ENCODE results near the gene IGLON5. TPM values are rescaled to one million over a fixed set of nuclear protein-coding genes. Genes with fewer than 3 reads are reported as not detected.

Gene IGLON5
- polyA plus RNA-seq, 1 donor: 0.08 TPM

DNA sequence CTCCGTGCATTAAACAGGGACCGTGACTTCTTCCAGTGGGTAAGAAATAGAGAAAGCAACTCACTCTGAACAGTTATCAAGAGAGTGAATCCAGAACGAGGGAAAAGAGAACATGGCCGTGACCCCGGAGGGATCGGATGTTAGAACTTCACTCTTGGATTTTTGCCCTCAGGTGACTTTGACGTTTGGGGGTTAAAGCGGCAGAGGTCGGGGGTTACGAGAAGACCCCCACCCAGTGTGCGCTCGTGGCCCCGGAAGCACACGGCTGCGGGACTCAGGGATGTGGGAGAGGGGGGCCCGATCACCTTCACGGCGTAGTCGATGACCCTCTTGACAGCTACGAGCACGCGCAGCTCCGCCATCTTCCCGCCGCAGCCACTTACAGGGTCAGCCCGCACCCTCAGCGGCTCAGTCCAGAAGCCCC is 54.5 kb downstream of the IGLON5 start, which contains the start of gene ETFB:
ETFB (minus strand) TSS at position 424 of the 424 bp plus-strand sequence; CDS start at position 362, 62 bp downstream.
- no peak for DNase-seq

DNA sequence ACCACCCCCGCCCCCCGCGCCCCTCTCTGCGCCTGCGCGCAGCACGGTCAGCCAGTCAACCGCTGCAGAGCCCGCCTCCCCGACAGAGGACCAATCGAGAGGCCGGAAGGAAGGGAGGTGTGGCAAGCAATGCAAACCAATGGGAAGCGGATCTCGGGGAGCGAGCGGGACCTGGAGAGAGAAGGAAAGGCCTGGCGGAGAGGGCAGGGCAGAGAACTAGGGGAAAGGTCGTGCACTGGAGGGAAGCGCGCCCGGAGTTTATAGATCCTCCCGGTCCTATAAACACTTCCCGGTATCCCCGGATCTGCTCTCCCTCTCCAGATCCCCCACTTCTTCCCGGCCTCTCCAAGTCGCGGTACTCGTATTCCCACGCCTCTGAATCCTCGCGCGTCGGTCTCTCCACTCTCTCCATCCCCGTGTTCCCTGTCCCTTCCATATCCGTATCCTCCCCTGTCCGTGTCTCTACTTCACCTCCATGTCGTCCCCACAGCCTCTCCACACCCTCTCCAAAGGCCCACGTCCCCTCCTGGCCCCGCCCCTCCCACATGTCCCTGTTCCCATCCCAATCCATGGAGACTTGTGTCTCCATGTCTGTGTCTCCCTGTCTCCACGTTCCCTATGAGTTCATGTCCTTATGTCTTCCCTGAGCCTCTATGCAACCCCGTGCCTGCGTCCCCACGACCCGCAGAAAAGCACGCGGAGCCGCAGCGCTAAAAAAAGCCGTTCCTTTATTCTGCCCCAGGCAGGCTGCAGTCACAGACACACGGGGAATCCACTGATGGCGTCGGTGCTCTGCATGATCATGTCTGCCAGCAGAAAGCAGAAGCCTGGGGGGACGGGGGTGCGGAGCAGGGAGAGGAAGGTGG is 55.2 kb downstream of the IGLON5 start:
- peak; percentile 97 for DNase-seq

DNA sequence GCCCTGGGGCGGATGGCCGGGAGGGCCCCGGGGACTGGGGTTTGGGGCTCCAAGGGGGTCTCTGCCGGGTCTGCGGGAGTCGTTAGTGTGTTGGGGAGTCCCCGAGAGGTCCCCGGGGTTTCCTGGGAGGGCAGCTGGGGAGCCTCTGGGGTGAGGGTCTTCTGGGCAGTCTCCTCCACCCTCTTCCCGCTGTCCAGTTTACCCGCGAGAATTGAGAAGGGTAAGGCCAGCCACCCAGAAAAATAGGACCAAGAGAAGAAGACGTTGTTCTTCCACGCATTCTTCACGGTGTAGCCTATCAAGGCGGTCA is 55.8 kb downstream of the IGLON5 start:
- no peak for DNase-seq

DNA sequence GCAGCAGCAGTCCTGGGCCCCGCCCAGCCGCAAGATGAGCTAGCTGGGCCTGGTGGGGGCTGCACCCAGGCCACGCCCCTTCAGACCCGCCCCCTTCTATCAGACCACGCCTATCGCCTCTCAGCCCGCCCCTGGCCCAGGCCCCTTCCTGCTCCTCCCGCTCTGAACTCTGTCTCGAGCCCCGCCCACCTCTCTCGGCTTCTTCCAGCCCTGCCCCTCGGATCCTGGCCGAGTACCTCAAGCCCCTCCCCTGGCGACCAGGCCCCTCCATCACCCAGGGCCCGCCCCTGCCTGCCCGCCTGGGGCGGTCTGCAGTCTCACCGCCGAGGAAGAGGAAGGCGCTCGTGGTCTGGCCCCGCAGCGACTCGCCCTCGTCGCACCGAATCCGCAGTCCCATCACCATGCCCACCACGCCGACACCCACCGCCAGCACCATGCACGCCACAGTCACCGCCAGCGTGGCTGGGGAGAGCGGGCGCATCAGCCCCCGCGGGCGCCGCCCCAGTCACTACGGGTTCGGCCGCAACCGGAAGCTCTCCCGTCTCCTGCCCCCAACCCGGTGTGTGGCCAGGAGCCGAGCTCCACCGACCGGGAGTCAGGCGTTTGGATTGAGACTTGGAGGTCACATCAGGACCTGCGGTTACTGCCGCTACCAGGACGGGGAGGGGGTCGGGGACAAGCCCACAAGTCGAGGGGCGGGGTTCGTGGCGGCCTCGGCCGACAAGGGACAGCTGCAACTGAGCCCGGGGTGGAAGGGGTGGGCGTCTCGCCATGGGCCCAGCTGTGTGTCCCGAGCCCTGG is 56.3 kb downstream of the IGLON5 start:
- DNase-seq: peak; percentile 98

DNA sequence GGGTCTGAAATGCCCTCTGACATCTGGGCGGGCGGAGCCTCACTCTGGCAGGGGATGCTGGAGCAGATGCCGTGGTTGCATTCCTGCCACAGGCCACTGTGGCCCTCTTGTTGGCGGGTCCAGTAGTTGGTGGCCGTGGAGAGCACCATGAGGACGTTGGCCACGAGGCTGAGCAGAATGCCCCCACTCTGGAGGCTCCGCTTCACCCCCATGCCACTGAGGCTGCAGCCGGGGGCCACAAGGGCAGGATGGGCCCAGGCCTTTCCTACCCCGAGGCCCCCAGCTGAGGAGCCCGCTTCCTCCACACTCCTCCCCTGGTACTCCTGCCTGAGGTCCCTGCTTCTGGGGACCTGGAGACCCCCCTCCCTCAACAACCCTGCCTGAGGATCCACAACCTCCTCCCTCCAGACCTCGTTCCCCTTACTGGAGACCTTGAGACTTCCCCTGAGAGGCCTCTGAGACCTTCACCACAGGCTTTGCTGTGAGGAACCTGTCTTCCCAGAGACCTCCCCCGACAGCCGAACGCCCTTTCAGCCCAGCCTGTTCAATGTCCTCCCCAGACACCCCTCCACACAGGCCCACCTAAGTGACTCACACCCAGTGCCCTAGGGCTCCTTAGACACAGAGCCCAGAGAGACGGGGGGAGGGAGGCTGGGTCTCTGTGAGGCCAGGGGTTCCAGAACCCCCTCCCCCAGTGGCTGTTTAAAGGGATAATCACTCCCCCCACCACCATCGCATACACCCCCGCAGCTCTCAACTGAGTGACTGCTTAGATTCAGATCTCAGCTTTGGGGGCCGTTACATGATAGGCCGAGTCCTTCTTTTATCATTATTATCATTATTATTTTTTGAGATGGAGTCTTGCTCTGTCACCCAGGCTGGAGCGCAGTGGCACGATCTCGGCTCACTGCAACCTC is 57.2 kb downstream of the IGLON5 start, which contains the start of gene CLDND2:
CLDND2 (minus strand) TSS at position 638 of the 917 bp plus-strand sequence; CDS start at position 212, 426 bp downstream.
- DNase-seq: peak; percentile 19

DNA sequence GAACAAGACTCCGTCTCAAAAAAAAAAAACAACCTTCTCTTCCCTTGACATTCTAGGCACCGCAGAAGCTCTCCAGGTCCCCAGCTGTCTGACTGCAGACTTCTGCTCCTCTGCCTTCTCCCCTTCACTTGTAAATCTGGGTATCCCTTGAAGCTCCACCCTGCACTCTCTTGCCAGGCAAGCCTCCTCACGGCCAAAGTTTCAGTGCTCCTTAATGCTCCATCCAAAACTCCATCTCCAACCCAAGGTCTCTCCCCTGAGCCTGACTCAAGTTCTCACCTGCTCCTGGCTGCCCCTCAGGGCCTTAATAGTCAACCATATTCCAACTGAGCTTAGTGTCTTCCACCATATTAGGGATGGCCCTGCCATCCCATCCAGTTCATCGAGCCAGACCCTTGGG is 58.8 kb downstream of the IGLON5 start:
- no peak for DNase-seq

DNA sequence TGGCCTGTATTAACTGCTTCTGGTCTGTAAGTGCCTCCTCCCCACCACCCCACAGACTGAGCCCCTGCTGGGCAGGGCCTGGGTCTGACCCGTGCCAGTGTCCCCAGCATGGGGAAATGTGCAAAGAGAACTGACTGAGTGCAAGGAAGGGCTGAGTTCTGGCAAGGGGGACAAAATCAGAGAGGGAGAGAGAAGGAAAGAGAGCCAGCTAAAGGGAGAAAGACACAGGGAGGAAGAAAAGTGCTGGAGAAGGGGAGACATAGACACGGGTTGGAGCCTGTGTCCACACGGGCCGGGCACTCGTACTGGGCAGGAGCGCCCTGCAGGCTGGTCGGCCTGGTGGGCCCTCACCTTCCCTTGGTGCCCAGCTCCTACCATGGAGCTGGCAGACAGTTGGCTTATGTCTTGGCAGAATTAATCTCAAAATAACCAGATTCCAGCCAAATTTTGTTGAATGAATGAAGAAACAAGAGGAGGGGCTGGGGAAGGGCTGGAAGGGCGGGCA is 59.8 kb downstream of the IGLON5 start:
- no peak for DNase-seq

DNA sequence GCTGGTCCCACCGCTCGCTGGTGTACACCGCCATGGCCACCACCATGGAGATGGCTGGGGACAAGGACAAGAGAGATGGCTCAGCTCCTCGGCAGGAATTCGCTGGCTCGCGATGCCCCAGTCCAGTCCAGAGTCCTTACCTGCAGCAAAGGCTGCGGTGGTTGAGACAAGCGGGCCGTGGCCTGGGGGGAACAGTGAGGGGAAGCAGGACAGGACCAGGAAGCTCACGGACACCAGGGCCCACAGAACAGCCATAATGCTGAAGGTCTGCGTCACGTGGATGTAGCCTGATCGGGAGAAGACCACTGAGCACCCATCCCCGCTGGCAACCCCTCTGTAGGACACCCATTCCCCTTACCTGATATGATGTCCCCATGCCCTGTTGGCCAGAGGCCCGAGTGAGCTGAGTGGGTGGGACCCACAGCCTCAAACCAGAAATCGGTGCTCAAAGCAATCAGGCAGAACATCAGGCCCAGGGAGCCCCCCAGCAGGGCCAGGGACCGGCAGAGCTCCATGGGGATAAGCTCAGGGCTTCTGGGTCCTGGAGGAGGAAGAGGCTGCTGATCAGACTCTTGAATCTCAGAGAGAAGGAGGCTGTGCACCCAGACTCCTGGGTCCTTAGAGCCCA is 60.7 kb downstream of the IGLON5 start:
- DNase-seq: no peak

DNA sequence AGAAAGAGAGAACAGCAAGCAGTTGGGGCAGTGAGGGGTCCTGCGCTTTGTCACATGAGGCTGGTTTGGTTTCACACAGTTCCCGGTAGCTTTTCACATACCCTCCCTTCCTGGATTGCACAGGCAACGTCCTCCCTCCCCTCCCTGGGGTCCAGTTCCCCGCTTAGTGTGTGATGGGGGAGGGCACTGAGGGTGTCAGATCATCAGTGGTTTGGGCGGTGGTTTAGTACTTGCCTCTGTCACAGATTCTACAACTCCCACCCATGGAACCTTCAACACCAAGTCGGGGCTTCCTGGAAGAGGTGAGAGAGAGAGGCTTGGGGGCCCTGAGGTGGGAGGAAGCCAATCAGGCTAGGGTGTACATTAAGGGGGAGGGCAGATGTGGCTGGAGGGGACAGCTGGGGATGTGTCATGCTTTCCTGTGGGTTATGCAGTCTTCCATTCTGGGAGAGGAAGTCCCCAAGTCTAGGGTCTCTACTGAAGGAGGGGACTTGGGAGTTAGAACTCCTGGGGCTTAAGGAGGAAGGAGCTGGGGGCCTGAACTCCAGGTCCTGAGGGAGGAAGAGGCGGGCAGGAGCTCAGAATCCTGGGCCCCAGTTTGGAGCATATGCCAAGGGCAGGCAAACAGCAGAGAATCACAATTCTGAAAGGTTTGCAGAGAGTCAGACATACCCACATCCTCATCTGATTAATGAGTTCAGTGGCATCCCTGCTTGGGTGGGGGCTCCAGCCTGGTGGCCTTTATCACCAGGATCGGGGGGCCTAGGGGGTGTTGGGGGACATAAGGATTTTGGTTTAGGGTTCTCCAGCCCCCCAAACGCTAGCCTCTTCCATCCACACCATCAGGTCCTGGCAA is 61.4 kb downstream of the IGLON5 start, which contains the start of gene NKG7:
NKG7 (minus strand) TSS at position 6 of the 856 bp plus-strand sequence. CDS start 119 bp downstream, outside the sequence.
- no peak for DNase-seq

DNA sequence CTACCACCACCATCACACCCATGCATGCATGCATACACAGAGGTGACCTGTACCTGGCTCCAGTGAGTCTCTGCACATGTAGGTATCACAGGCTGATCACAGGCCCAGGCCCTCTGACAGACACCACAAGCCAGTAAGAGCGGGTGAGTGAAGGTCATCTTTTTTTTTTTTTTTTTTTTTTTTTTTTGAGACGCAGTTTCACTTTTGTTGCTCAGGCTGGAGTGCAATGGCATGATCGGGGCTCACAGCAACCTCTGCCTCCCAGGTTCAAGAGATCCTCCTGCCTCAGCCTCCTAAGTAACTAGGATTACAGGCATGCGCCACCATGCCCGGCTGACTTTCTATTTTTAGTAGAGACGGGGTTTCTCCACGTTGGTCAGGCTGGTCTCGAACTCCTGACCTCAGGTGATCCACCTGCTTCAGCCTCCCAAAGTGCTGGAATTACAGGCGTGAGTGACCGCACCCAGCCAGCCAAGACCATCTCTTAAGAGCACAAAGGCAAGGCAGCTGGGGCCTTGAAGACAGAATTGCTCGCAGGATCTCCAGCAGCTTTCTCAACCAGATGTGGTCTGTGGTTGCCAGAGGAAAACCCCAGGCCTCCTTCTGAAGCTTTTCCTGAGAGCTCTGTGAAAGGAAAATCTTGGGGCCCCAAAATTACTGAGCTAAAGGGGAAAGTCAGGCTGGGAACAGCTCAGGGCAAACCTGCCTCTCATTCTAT is 64.2 kb downstream of the IGLON5 start:
- no peak for DNase-seq

DNA sequence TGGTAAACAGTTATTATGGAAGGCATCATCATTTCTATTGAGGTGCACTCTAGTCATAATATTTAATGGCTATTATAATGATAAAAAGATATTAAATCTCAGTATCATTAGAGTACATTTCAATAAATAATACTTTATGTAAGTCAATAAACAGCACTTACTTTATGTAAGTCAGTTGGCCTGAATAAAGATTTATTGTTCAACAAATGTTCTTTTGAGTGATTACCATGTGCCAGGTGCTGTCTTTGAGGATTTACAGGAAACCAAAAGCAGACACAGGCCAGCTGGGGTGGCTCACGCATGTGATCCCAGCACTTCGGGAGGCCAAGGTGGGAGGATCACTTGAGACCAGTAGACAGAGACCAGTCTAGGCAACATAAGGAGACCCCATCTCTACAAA is 66.0 kb downstream of the IGLON5 start:
- DNase-seq: no peak

DNA sequence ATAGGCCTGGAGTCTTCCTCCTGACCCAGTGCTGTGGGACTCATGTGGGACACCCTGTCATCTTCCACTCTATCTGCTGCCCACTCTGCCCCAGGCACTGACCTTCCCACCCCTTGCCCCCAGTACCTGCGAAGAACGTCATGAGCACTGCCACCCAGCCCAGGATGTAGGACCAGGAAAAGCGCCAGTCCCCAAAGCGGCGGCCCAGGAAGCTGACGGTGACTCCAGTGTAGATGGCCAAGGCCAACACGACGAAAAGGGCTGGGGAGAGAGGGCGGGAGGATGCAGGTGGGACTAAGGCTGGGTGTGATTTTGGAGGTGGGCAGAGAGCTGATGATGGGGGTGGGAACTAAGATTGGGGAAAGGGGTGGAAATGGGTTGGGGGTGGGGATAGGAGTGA is 68.9 kb downstream of the IGLON5 start:
- no peak for DNase-seq

Other genes starting within 250 kb of the IGLON5 start
- gene KLK13, start 246.6 kb upstream of the IGLON5 start, polyA plus RNA-seq (ENCODE audit: insufficient read length): not detected
- gene KLK14, start 228.8 kb upstream of the IGLON5 start, polyA plus RNA-seq (ENCODE audit: insufficient read length): not detected
- 4.2 TPM for gene CTU1, start 203.2 kb upstream of the IGLON5 start, polyA plus RNA-seq (ENCODE audit: insufficient read length)
- gene SIGLEC9, start 186.7 kb upstream of the IGLON5 start, polyA plus RNA-seq (ENCODE audit: insufficient read length): 1.1 TPM
- gene SIGLEC7, start 169.3 kb upstream of the IGLON5 start, polyA plus RNA-seq (ENCODE audit: insufficient read length): 0.76 TPM
- gene CD33, start 86.6 kb upstream of the IGLON5 start, polyA plus RNA-seq (ENCODE audit: insufficient read length): 4.1 TPM
- gene SIGLECL1, start 60.6 kb upstream of the IGLON5 start, polyA plus RNA-seq (ENCODE audit: insufficient read length): not detected
- gene VSIG10L, start 30.5 kb downstream of the IGLON5 start, polyA plus RNA-seq (ENCODE audit: insufficient read length): 1.3 TPM
- gene ETFB, start 54.7 kb downstream of the IGLON5 start, polyA plus RNA-seq (ENCODE audit: insufficient read length): 50.3 TPM
- 2.2 TPM for gene CLDND2, start 57.4 kb downstream of the IGLON5 start, polyA plus RNA-seq (ENCODE audit: insufficient read length)
- gene NKG7, start 61.0 kb downstream of the IGLON5 start, polyA plus RNA-seq (ENCODE audit: insufficient read length): 2.8 TPM
- not detected for gene LIM2, start 76.3 kb downstream of the IGLON5 start, polyA plus RNA-seq (ENCODE audit: insufficient read length)
- not detected for gene C19orf84, start 78.9 kb downstream of the IGLON5 start, polyA plus RNA-seq (ENCODE audit: insufficient read length)
- gene SIGLEC10, start 106.0 kb downstream of the IGLON5 start, polyA plus RNA-seq (ENCODE audit: insufficient read length): 1.7 TPM
- gene SIGLEC8, start 146.8 kb downstream of the IGLON5 start, polyA plus RNA-seq (ENCODE audit: insufficient read length): 0.10 TPM
- gene CEACAM18, start 166.9 kb downstream of the IGLON5 start, polyA plus RNA-seq (ENCODE audit: insufficient read length): not detected
- 0.22 TPM for gene SIGLEC12, start 190.2 kb downstream of the IGLON5 start, polyA plus RNA-seq (ENCODE audit: insufficient read length)
- gene SIGLEC6, start 220.0 kb downstream of the IGLON5 start, polyA plus RNA-seq (ENCODE audit: insufficient read length): not detected

All from hindlimb muscle (tissue), 1 donor.